Forelimb muscle (tissue), 1 donor: ENCODE data around the gene TRIM65. TPM values are rescaled to one million over a fixed set of nuclear protein-coding genes. Genes with fewer than 3 reads are reported as not detected.

ENCODE experiments used
- polyA plus RNA-seq: library from polyadenylated mRNA; unstranded; fragments of 120-200 nt; gene quantifications from one replicate; pipeline ENCODE4 v1.2.1, GENCODE V29; 2013; ENCODE audit not compliant: insufficient read length

Gene TRIM65
- polyA plus RNA-seq, 1 donor, result 16.4 TPM

Other genes with a start within 250 kb of the TRIM65 start
- gene RECQL5, start 229.8 kb downstream of the TRIM65 start, polyA plus RNA-seq, result 15.0 TPM
- gene SAP30BP, start 229.6 kb downstream of the TRIM65 start, polyA plus RNA-seq, result 72.4 TPM
- gene ITGB4, start 175.5 kb downstream of the TRIM65 start, polyA plus RNA-seq, result 4.6 TPM
- gene GALK1, start 131.8 kb downstream of the TRIM65 start, polyA plus RNA-seq, result 24.8 TPM
- 21.9 TPM for gene UNK, start 112.1 kb downstream of the TRIM65 start, polyA plus RNA-seq
- 3.7 TPM for gene UNC13D, start 52.5 kb downstream of the TRIM65 start, polyA plus RNA-seq
- gene WBP2, start 41.6 kb downstream of the TRIM65 start, polyA plus RNA-seq, result 51.9 TPM
- gene TRIM47, start 18.4 kb downstream of the TRIM65 start, polyA plus RNA-seq, result 19.3 TPM
- 73.6 TPM for gene MRPL38, start 7.9 kb upstream of the TRIM65 start, polyA plus RNA-seq
- 7.9 TPM for gene FBF1, start 44.1 kb upstream of the TRIM65 start, polyA plus RNA-seq
- 18.9 TPM for gene ACOX1, start 82.2 kb upstream of the TRIM65 start, polyA plus RNA-seq
- 9.9 TPM for gene TEN1, start 82.3 kb upstream of the TRIM65 start, polyA plus RNA-seq
- 4.6 TPM for gene CDK3, start 103.9 kb upstream of the TRIM65 start, polyA plus RNA-seq
- gene EVPL, start 130.4 kb upstream of the TRIM65 start, polyA plus RNA-seq, result 0.20 TPM
- gene SRP68, start 175.6 kb upstream of the TRIM65 start, polyA plus RNA-seq, result 82.4 TPM
- gene GALR2, start 177.8 kb upstream of the TRIM65 start, polyA plus RNA-seq, result not detected
- gene ZACN, start 182.2 kb upstream of the TRIM65 start, polyA plus RNA-seq, result 7.2 TPM
- gene EXOC7, start 206.8 kb upstream of the TRIM65 start, polyA plus RNA-seq, result 78.3 TPM
- 0.05 TPM for gene FOXJ1, start 244.3 kb upstream of the TRIM65 start, polyA plus RNA-seq